Iris pigment epithelial cell (primary cell): ENCODE measurements around the gene UFC1.
A peak's percentile ranks its signal among the peaks of the same experiment; 100 is the strongest.

Experiments used
- DNase-seq: peaks from one replicate; pipeline ENCODE4 v3.0.0-alpha.2; 2011; ENCODE audit warnings: low read depth

Gene UFC1

DNA sequence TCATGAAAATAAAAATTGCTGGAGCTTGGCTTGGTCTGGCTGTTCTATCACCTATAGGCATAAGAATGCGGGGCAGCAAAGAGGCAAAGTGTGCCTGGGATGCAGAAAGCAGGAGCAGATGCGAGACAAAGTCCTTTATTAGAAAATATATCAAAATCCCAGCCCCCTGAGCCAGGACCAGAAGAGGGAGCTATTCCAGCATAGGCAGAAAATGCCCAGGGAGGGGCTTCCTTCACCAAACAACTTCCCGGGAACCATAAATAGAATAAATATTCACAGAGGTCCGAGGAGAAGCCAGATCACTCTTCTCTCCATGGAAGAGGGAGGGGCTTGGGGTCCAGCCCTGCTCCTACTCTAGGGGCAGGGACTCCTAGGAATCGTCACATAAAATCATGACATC lies 17.4 kb downstream of the UFC1 start:
- no peak for DNase-seq

DNA sequence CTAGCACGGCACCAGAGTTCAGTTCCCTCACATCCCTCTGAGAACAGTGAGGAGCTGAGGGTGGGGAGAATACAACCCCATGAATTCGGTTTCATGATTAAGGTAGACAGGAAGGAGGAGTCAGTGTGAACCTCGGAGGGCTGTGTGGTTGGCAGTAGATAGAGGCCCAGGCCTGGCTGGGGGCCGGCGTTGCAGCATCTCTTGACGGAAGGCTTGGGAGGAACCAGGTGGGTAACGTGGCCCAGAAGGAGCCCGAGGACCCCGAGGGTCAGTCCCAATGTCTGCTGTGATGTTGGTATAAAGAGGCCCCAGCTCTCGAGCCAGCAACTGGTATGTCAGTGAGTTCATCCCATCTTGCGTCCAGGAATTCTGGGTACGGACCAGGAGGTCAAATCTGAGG lies 17.9 kb downstream of the UFC1 start:
- no peak for DNase-seq

DNA sequence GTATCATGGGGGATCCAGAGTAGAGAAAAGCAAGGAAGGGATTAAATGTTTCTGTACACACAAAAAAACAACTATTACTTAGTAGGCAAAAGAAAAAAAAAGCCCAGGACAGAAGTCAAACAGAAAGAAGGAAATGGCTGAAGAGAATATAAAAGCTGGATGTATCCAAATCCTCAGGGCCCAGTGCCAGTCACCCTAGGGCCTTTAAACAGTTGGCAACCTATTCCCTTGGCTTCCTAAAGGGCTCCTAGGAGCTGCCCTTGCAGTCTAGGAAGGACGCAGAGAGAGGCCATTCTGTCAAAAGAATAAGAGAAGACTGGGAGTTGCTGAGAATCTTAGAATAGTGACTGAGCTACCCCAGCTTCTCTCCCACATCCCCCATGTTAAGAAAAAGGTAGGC lies 18.6 kb downstream of the UFC1 start:
- no peak for DNase-seq

DNA sequence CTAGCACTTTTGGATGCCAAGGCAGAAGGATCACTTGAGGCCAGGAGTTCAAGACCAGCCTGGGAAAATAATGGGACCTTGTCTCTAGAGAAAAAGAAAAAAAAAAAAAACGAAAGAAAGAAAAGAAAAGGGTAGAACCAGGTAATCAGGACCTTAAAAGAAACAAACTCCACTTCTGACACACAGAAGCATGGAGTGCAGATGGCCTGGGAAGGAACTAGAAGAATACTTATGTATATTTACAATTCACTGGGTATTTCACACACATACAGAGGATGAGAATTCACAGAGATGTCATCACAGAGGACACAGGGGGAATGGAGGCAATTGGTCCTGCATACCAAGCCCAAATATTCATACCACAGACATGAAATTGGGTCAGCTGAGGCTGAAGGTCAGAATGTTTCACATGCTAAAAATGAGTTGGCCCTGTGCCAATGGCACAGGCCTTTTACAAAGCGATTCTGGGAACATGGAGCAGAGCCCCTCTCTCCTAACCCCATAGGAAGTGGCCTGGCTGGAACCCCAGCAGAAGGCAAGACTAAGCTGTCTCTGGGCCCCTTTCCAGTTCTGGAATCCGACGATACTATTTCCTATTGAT lies 19.1 kb downstream of the UFC1 start:
- DNase-seq = peak; percentile 94

DNA sequence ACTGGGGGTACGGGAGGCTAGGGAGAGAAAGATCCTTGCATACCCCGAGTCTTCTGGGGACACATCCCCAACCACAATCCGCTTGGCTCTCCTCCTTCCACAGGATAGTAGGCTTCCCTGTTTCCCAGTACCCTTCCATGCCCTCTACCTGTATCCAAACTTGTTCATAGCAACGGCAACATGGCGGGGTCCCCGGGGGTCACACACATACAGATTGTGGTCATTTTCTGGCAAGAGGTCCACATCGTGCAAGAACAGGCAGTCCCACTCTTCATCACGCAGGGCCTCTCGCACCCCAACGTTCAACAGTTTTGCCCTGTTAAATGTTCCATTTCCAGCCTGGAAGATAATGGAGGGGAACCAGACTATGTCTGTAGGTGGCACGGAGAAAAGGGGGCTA lies 19.9 kb downstream of the UFC1 start:
- DNase-seq = no peak

DNA sequence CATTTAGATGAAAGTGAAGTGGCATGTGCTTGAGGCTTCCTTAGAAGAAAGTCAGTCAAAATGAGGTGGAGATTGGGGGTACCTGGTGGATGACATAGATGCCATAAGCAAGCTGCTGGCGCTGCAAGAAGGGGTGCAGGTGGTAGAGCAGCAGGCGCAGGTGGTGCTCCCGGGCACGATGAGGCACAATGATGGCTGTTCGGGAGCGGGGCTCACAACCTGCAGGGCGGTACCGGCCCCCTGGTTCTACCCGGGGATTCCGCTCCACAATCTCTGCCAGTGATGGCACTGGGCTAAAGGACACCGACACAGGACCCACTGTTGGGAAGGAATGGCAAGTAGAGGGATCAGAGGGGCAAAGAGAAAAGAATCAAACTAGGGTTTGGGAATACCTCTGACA lies 21.1 kb downstream of the UFC1 start:
- no peak for DNase-seq

DNA sequence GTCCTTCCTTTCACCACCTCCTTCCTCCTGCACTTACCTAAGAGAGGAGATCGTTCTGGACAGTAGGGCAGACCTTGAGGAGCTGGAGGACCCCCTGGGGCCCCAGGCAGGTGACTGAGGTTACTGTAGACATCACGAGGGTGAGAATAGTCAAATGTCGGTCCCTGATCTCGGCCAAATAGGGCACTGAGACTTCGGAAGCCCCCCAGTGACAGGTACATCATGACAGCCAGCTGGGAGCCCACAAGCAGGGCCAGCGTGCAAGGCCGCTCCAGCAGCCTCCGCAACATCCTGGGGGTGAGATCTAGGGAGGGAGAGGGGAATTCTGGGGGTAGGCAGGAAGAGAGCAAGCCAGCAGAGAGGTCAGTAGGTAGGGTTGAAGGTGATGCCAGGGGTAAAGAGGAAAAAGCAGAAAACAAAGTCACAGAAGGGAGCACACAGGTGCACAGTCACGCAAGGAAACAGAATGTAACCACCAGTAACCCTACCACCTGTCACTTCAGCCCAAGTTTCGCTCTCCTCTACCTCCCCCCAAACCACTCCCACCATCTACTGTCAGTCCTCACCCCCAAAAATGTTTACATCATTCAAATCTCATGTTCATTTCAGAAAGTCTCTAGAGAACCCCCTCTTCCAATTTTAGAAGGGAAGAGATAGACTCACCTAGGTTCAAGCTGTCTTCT lies 22.1 kb downstream of the UFC1 start:
- no peak for DNase-seq

DNA sequence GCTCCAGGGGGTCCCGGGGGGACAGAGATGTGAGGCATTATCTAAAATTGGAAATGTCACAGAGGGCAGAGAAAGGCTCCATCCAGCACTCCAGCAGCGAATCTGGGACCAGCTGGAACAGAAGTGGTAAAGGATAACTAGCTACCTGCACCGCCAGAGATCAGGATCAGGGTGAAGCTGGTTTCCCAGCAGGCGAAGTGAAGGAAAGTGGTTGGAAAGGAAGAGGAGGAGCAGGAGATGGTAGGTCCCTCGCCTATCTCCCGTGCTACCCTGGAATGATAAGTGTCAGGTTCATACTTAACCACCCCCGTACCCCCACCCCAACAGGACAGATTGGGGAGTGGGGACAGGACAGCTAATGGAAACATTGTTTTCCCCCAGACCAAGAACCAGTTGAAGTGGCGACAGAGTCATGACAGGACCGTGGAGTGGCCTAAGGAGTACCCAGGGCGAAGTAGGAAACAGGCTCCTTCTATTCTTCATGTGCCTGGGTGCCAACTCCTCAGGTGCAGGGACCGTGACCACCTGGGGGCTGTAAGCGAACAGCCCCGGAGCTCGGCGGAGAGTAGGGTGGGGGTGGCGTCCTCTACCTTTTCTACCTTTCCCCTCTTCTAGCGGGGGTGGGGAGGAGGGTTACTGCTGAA lies 22.8 kb downstream of the UFC1 start:
- DNase-seq = no peak

DNA sequence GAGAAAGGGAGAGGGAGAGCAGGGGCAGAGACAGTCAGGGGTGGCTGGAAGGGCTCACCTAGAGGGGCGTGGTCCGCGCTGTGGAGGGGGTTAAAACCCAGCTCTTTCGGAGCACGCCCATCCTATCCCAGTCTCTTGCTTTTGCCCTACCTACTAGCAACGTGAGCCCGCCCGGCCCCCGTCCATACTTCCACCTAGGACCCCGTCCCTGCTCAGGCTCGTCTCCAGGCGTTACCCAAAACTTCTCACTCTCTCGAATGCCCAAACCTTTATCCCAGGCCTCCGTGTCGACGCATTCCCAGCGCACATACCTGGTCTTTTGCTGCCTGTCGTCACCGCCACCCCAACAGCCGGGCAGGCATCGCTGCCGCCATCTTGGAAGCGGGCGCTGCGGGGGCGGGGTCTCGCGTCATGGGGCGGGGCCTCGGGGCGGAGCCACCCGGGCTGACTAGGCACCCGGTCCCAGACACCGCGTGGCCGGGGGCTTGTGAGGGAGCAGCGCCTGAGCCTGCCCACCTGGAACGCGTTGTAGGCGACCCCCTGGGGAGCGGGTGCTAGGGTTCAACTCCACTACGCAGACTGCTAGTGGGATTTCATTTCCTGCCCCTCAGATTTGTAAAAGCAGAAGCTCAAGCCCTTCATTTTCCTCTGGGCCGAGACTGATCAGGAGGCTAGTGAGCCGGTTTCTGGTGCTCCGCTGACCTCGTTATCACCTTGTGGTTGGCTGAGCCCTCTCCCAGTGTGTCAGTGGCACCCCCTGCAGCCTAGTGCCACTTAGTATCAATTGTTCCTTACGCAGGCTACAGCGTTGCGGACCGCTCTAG lies 23.5 kb downstream of the UFC1 start, which contains the start of gene B4GALT3:
Gene B4GALT3, minus strand, starts transcription at position 396 of the 824 bp plus-strand sequence. CDS start 1,447 bp downstream, outside the sequence.
- peak; percentile 75 for DNase-seq

DNA sequence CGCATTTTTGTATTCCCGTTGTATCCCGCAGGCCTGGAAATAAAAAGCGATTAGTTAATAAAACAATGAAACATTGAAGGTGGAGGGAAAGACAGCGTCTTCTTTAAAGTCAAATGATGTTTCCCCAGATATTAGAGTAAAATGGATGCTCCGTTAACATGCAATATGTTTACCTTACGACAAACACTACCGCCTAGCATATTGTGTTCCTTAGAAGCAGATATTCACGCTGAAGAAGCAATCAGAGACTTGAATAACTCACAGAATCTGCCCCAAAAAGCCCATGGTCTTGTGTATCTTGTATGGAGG lies 24.1 kb downstream of the UFC1 start:
- no peak for DNase-seq

DNA sequence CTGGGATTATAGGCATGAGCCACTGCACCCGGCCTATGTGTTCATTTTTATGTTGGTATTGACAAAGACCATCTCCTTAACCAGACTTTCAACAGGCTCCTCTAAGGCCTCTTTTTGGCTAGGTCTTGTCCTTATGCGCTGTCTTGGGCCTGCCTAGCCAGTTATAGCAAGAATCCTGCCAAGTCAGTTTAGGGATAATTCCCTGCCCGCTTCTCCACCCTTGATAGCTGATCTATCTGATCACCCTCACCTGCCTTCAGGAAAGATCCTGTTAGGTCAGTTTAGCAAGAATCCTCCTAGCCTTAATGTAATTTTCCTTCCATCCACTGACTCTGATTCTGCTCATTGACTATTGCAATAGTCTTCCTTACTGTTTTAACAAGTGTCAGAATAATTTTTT lies 25.9 kb downstream of the UFC1 start:
- DNase-seq = no peak

DNA sequence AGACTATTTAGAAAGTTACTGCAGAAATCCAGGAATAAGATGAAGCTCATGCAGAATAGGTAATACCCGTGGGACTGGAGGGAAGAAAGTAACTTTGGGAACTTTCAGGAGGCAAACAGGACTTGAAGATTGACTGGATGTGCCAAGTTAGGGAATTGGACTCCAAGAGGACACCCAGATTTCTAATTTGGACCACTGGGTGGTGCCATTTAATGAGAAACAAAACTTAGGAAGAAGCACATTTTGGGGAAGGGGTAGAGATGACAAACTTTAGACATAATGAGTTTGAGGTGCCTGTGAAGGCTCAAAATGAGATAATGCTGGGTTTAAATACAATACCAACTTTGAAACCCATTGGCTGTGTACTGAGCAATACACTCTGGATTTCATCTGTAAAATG lies 26.9 kb downstream of the UFC1 start:
- no peak for DNase-seq

DNA sequence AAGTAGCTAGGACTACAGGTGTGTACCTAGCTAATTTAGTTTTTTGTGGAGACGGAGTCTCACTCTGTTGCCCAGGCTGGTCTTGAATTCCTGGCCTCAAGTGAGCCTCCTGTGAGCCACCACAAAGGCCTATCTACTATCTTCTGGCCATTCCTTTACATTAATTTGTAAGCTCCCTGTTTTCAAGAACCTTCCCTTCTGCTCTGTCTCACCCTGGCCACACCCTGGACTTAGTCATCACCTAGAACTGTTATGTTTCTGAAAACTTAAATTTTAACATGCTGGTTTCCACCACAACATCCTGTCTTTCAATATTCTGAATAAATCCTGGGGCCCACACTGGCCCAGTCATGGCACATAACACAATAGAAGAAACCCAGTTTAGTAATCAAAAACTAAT lies 28.4 kb downstream of the UFC1 start:
- peak; percentile 68 for DNase-seq

DNA sequence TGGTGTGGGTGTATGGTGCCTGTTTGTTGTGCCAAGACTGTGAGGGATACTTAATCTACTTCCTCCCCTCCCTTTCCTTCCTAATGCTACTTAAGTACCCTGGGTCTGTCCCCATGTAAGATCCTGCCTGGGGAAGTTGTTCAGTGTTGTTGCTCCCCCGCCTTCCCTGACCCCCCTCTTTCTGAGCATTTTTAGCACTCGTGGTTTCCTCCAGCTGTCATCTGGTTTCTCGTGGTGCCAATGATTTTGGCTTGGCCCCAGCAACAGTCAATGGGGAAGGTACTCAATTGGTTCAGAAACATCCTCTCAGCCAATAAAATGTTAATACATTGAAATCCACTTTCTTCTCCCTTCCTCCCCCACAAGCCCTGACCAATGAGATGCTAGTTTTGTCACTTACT lies 31.5 kb downstream of the UFC1 start:
- peak; percentile 89 for DNase-seq

DNA sequence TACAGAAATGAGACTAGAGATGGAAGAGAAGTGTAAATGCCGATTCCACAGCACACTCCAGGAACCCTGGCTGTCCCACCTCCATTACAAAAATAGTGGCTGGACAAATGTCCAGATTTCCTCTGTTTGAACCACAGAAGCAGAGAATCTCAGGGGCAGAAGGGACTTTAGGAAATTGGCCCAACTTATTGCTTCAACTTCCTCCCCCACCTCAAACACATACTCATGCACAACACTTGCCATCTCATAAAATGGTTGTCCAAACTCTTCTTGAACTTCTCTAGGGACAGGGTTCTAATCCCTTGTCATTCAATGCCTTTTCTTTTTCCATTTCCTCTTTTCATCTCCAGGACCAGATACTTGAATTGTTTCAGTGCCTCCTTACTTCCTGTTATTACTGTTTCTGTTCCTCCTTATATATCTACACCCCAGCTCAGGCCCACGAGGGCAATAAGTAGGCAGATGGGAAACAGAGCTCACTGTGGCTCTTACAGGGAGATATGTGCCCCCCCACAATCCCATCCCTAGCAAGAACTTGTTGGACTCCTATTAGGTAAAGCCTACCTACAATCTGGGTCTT lies 32.0 kb downstream of the UFC1 start:
- no peak for DNase-seq

DNA sequence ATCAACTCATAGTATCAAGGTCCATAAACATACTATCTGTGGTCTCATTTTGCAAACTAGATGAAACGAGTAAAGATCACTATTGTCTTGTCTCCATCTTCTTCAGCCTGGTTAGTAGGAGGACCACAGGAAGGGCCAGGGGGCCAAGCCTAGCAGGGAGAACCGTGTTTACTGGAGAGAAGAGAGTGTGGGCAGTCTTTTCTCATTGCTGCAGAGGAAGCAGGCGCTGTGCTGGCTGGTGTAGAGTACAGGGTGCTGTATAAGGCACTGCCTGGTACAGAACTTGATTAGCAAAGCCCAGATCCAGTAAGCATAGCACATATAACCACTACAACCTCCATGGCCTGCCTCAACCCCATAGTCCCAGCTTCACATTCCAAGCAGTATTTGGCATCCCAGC lies 33.5 kb downstream of the UFC1 start:
- peak; percentile 32 for DNase-seq

DNA sequence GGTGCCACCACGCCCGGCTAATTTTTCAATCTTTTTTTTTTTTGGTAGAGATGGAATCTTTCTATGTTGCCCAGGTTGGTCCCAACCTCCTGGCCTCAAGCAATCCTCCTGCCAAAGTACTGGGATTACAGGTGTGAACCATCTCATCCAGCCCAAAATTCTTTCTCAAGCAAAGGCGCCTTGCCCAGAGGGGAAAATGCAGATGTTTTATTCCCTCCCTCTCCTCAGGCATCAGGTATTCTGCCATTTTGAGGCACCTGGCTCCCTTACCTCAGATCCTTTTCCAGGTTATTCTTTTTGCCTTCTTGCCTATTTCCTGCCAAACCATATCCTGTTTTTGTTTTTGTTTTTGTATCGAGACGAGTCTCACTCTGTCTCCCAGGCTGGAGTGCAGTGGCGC lies 34.6 kb downstream of the UFC1 start:
- no peak for DNase-seq

DNA sequence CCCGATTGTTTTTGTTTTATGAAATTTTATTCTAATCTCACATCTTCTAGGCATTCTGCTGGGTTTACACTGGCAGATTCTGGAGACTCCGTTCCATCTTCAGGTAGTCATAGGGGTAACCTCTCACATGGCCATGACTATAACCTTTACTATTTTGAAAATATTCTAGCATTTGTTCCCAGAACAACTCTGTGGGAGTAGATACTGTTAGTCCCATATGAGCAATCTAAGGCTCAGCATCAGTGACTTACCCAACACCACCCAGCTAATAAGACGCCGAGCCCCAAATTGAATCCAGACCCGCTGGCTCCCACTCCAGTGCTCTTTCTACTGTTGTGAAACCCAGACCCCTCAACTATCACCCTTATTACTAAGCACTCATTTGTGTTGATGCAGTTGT lies 35.3 kb downstream of the UFC1 start:
- DNase-seq = peak; percentile 45

DNA sequence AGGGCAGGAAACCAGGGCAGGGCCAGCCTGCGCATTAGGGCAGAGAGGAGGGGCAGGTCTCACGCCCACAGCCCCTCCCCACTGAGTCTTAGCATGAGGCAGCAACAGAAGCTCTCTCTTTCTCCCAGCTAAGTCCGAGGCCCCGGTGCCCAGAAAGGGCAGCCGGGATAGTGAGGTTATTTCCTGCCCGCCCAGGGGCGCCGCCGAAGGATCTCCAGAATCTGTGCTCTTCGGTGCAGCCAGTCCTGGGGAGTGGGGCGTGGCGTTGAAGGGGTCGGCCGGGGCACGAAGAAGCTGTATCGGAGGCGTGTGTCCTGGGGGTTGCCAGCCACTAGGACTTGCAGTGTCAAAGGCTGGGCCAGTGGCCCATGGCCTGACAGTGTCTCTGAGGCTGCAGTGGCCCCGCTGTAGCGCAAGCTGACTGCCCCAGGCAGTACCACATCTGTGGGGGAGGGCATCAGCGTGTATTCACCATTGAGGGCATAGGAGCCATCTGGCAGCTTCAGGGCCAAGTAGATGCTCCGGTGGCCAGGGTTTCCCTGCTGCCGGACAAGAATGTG lies 37.3 kb downstream of the UFC1 start:
- no peak for DNase-seq

DNA sequence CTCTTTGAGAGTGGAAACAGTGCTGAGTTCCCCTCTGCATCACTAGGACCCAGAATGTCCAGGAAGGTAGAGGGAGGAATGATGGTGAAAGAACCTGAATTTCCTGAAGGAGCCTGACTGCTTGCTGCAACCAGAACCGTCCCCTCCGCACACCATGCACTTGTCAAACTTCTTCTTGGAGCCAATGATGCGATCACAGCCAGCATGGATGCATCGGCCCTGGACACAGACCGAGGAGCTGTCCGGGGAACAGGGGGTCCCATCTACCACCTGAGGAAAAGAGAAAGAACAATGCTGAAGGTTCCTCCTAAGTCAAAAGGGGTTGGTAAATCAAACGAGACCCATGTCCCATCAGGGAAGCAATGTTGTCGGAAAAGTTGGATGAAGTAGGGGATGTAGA lies 38.2 kb downstream of the UFC1 start:
- no peak for DNase-seq

DNA sequence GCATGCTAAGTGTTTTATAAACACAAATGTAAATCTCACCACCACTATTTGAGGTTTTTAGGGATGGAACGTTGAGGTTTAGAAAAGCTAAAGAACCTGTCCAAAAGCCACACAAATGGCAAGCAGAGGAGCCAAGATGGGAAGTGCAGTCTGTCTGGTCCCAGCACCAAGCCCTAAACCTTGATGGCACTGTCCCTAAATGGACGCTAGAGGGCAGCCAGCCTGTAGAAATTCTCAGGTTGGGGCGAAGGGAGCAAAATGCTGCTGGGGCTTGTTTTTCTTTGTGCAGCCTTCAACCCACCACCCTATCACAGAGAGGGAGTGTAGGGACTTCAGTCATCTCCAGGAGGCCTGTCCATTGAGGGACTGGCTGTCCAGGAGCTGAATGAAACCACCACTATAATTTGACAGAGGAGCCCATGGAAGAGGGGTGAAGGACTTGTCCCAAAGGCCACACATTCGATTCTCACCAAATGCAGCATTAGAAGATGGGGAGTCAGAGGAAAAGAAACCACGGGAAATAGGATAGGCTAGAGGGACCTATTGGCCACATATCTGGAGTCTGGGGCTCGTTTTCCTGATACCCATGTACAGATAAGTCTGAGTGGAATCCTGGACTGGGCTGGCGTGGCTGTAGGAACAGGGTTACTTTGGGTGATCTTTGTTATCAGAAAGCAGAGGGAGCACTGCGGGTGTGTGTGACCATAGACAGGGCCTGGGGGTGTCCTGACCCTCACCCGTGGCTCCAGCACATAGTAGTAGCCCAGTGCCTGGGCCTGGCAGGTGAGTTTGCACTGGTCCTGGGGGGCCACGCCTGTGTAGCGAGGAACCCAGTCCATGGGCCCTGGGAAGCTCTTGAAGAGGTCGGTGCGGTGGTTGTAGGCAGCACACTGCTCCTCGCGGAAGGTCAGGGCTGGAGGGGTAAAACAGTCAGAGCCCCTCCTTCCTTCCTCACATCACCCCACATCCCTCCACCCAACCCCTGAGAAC lies 39.0 kb downstream of the UFC1 start:
- DNase-seq = peak; percentile 73
